D341Med (cell line): ENCODE measurements around the gene DGKD.
A peak's percentile ranks its signal among the peaks of the same experiment; 100 is the strongest.

Source experiments
- DNase-seq: peaks from one replicate; pipeline ENCODE4 v3.0.0; 2012; ENCODE audit warnings: low spot score

DGKD gene

DNA sequence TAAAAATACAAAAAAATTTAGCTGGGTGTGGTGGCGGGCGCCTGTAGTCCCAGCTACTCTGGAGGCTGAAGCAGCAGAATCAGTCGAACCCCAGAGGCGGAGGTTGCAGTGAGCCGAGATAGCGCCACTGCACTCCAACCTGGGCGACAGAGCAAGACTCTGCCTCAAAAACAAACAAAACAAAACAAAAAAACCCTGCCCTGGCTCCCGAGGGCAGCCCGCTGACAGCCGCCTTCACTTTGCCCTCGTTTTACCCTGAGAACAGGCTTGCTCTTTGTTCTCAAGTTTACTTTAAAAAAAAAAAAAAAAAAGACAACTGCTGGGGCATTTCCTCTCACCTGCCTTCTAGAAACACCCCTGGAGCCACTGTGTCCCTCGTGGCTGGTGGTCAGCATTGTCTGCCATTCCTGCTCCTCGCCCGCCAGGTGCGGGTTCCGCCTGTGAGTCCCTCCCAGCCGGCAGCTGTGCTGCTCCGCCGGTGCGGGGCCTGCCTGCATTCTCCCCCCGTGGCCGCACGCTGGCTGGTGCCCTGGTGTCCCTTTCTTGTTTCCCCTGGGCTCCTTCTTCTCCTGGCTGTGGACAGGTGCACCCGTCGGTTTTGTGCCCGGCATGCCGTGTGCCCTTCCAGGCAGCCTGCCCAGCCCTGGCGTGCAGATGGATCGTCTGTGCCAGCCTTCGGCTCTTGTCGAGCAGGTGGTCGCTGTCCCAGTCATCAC is 106.6 kb downstream of the DGKD start:
- no peak for DNase-seq

DNA sequence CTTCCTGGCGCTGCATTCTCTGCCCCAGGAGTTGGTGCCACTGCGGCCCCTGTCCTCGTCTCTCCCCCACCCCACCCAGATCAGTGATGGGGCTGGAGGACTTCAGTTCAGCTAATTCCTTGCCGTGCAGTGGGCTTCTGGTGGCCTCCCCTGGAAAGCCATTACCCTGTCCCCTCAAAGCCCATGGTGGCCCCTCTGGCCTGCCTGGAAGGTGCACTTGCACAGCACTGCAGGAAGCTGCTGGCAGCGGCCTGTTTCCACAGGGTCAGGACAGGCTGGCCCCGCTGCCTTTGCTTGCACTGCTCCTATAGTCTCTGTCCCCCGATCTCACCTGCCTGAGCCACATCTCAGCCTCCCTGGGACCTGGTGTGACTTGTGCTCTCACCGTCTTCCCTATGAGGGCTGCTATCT is 107.2 kb downstream of the DGKD start:
- no peak for DNase-seq

GRCh38 chr2:233462202-233462785 is 108.0 kb downstream of the DGKD start:
- no peak for DNase-seq

DNA sequence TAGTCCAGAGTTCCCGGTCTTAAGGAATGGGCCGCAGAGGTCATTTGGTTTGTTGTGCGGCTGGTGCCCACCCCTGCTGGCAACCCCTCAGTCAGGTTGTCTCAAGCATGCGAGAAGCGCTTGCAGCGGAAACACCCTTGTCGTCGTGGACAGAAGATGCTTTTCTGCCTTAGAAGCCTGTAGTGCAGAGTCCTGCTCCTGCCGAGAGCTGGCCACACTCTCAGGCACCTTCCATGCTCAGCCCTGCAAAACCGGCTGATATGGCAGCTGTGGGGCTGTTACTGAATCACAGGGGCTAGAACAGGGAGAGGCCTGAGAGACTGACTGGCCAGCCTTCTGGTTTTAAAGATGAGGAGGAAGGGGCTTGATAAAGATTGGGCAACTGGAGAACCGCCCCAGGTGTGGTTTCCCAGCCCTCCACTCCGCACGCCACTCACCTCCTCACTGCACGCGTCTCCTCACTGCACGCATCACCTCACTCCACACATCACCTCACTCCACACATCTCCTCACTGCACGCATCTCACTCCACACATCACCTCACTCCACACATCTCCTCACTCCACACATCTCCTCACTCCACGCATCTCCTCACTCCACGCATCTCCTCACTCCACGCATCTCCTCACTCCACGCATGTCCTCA is 108.7 kb downstream of the DGKD start:
- no peak for DNase-seq

DNA sequence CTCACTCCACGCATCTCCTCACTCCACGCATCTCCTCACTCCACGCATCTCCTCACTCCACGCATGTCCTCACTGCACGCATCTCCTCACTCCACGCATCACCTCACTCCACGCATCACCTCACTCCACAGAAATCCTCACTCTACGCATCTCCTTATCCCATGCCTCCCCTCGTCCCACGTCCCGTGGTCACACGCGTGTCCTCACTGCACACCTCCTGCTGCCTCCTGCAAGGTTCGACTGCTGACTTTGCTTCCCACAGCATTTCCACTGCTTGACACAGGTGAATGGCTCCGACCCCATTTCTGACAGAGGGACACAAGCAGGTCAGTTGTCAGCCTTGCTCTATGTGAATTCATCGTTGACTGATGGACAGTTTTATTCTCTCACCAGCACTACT is 109.3 kb downstream of the DGKD start:
- no peak for DNase-seq

DNA sequence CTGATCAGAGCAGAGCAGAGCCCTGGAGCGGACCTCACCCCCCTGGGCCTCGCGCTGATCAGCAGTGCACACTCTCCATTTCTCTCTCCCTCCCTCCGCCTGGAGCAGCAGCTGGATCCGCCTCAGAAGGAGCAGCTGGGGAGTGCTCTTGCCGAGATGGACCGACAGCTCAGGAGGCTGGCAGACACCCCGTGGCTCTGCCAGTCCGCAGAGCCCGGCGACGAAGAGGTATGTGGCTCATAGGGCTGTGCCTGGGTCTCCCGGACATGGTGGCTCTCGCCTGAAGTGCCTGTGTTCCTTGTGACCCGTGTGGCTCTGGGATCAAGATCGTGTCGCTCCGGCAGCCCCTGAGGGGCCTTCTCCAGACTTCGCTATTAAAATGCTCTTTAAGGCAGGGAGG is 109.8 kb downstream of the DGKD start:
- no peak for DNase-seq

DNA sequence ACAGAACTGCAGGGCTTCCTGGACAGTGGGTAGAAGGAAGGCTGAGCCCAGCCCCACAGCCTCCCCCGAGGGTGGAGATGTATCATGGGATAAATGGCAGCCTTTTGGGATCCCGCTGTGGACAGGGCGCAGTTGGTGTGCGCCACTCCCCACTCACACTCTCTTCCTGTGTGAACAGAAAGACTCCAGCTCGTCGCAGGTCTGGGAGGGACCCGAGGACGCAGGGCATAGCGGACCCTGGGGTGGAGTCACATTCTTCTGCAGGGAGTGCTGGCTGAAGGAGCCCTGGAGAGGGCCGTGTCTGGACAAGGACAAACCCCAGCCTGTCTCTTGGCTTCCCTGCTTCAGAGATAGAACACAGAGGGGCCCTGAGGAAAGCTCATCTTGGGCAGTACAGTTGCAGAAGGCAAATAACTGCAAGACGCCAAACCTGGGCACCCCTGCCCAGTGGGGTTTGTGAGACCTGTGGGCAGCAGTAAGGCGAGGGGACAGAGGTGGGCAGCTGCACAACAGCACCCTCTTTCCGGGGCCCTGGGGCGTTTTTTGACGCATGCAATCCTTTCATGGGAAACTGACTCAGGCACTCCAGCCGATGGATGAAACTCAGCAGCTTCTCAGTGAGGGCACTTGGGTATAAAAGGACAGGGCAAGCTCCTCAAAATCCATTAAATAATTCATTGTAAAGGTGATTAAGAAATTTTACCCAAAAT is 110.4 kb downstream of the DGKD start:
- DNase-seq, result no peak

- DNase-seq, result no peak
Observed at GRCh38 chr2:233466991-233467603, 112.8 kb downstream of the DGKD start.

- no peak for DNase-seq
Observed at GRCh38 chr2:233468047-233468740, 113.9 kb downstream of the DGKD start.

DNA sequence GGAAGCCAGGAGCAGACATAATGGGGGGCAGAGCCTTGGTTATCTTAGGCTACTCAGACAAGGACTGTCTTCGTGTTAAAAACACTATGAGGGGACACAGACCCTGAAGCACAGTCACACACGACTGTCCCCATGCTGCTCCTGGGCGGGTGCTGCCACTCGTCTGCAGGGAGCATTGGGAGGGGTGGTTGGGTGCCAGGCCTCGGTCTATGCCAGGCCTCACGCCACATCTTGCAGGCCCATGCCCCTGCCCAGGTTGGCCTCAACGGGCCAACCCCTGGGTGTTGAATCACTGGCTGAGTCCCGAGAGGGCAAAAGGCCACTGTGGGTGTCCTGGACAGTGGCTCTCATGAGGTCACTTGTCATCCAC is 114.4 kb downstream of the DGKD start:
- no peak for DNase-seq

GRCh38 chr2:233469261-233470010 is 115.1 kb downstream of the DGKD start:
- DNase-seq, result no peak

- DNase-seq, result no peak
Observed at GRCh38 chr2:233470011-233470687, 115.9 kb downstream of the DGKD start.

DNA sequence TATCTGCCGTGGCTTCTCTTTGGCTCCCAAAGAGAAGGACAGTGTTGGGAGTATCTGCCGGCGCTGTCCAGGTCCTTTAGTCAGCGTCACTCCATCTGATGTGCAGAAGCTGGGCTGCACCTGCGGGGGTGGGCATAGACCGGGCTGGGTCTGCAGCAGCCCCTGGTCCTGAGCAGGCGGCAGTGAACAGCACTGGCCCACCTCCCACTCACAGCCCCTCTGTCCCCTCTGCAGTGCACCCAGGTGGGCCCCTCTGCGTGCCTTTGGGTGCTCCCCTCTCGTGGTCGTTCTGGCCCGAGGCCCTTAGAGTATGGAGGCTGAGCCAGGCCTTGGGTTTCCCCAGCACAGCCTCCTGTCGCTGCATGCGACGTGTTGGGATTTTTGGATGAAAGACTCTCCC is 116.5 kb downstream of the DGKD start:
- DNase-seq, result no peak

GRCh38 chr2:233471291-233472035 is 117.2 kb downstream of the DGKD start:
- DNase-seq, result no peak

DNA sequence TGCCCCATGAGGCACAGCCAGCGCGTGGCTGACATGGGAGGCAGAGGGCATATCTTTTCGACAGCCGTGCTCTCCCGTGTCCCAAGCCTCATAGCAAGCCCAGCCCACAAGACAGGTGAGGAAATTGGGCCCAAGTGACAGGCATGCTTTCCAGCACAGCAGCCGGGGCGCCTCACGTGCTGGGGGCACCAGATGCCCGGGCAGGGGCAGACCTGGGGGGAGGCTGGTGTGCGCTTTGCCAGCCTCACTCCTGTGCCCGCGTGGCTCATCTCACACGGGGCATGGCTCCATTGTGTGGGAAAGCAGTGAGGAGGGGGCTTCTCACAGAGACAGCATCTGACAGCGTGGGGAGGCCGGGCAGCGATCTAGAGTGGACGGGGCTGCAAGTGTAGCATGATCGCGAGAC is 119.1 kb downstream of the DGKD start:
- peak; percentile 17 for DNase-seq

DNA sequence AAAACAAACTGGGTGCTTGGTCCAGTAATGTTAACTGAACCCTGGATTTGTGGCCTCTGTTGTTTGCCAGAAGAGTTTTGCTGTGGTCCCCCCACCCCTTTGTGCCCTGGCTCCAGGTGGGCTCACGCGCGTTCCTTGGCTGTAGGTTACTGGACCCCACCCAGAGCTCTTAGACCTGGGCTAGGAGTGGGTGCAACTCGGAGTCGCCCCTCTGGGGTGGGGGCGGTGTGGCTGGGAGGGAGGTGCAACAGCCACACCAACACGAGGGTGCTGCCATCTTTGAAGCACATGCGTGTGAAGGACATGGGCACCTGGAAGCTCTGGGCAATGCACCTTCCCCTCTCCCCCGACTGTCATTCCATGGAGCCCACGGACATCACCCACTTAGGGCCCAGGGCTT is 119.6 kb downstream of the DGKD start:
- peak; percentile 15 for DNase-seq

DNA sequence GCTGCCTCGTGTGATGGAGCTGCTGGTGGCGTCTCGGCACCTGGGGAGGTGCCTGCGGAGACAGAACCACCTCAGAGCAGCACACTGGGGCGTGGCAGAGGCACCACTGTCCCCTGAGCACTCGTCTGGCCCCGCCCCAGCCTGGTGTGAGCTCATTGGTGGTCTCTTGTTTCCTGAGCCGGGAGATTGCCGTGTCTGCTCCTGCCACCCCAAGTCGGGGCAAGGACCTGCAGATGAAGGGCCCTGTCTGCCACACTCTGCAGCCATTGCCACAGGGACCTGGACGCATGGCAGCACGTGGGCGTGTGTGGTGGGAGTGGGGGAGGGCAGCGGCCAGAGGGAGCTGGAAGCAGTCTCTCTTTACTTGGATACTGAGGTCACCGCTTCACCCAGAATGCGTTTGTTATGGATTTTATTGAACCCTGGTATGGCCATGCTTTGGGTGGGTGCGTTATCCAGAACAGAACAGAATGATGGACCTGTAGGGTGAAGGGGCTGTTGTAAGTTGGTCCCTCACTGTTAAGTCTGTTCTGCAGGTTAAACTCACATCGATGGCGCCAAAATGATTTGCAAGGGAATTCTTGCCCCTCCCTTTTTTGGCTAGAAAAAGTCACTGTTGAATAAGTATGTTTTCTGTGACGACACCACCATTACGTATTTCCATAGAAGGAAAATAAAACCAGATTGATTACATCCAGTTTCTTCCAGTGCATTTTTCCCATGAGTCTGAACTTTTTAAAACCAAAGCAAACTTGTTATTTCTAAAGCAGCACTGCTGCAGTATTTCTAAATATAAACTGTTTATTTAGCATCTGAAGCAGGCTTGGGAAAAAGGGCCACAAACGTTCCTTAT is 120.2 kb downstream of the DGKD start:
- DNase-seq, result peak; percentile 23

- DNase-seq, result peak; percentile 13
Observed at GRCh38 chr2:233476063-233476410, 121.7 kb downstream of the DGKD start.
